Smooth muscle cell (in vitro differentiated cells): ENCODE measurements around the gene PNMA6A. TPM values are rescaled to one million over a fixed set of nuclear protein-coding genes. Genes with fewer than 3 reads are reported as not detected.
"Not testable (repeated sequence)": the region's sequence is repeated elsewhere in the genome, so short reads cannot be mapped to it uniquely, and the experiment has no call there.

ENCODE experiments used
- DNase-seq: peaks from one replicate; lab custom pipeline; 2025; ENCODE audit not compliant: unreplicated experiment; lab: John Stamatoyannopoulos, UW
- H2AFZ ChIP-seq: fragments of 200-600 bp; sonication (generic); 2 replicates; pipeline ENCODE4 v1.6.0; 2016; ENCODE audit warnings: antibody characterized with exemption, low read depth, mild to moderate bottlenecking
- H3F3A ChIP-seq: fragments of 200-600 bp; sonication (generic); 2 replicates; pipeline ENCODE4 v1.6.0; 2017; ENCODE audit warnings: antibody characterized with exemption, low read depth
- H3K27ac ChIP-seq: fragments of 200-600 bp; sonication (generic); 2 replicates; pipeline ENCODE4 v1.5.1; 2016; ENCODE audit warnings: low read depth, mild to moderate bottlenecking
- H3K27me3 ChIP-seq: fragments of 200-600 bp; sonication (generic); 2 replicates; pipeline ENCODE4 v1.6.1; 2016; ENCODE audit warnings: low read depth, mild to moderate bottlenecking
- H3K36me3 ChIP-seq: fragments of 200-600 bp; sonication (generic); 2 replicates; pipeline ENCODE4 v1.5.1; 2016; ENCODE audit warnings: low read depth
- H3K4me1 ChIP-seq: fragments of 200-600 bp; sonication (generic); 2 replicates; pipeline ENCODE4 v1.5.1; 2016; ENCODE audit warnings: low read depth
- H3K4me2 ChIP-seq: fragments of 200-600 bp; sonication (generic); 2 replicates; pipeline ENCODE4 v1.6.0; 2016; ENCODE audit warnings: mild to moderate bottlenecking
- H3K4me3 ChIP-seq: fragments of 200-600 bp; sonication (generic); 2 replicates; pipeline ENCODE4 v1.5.1; 2016; ENCODE audit warnings: mild to moderate bottlenecking
- H3K79me2 ChIP-seq: fragments of 200-600 bp; sonication (generic); 2 replicates; pipeline ENCODE4 v1.6.0; 2016; ENCODE audit warnings: low read depth, mild to moderate bottlenecking
- H3K9ac ChIP-seq: fragments of 200-600 bp; sonication (generic); 2 replicates; pipeline ENCODE4 v1.6.0; 2016; ENCODE audit warnings: low read depth
- H3K9me3 ChIP-seq: fragments of 200-600 bp; sonication (generic); replicated peaks from 2 replicates; pipeline ENCODE4 v1.5.1; 2016; ENCODE audit warnings: low read depth
- H4K20me1 ChIP-seq: fragments of 200-600 bp; sonication (generic); 2 replicates; pipeline ENCODE4 v1.6.0; 2016; ENCODE audit warnings: low read depth
- WGBS: methylation state at CpG from one replicate; pipeline ENCODE4 v1.1.7; 2016; ENCODE audit warnings: low lambda C conversion rate; 5-methylcytosine and 5-hydroxymethylcytosine counted together
- polyA plus RNA-seq: library from polyadenylated mRNA; unstranded; fragments of >200 nt; fragmentation: Nextera tagmentation; extraction: Ambion mirVana; gene quantifications from 2 replicates; pipeline ENCODE4 v1.2.1, GENCODE V29; 2016
- small RNA-seq: library from RNA; depleted of rRNA; stranded (forward); fragments of <200 nt; gene quantifications from one replicate; pipeline ENCODE3, GENCODE V24; 2014
- total RNA-seq: library from RNA; depleted of rRNA; stranded (reverse); fragments of >200 nt; gene quantifications from 2 replicates; pipeline ENCODE4 v1.2.3, GENCODE V29; 2014

Gene PNMA6A
- total and polyA plus RNA-seq, 2 experiments from 2014 or later, result 1.3 to 7.6 TPM

- DNase-seq, H3K27ac ChIP-seq, H3K4me2 ChIP-seq, H3K9ac ChIP-seq, H3F3A ChIP-seq, H4K20me1 ChIP-seq, H2AFZ ChIP-seq, H3K27me3 ChIP-seq, H3K9me3 ChIP-seq, H3K79me2 ChIP-seq, H3K4me3 ChIP-seq, H3K4me1 ChIP-seq, H3K36me3 ChIP-seq: not testable (repeated sequence)
- no CpG with 5 or more reads among the region's 2 CpGs for WGBS
Observed at GRCh38 chrX:153110735-153111134, 38.5 kb downstream of the PNMA6A start.

GRCh38 chrX:153113851-153114250, 41.6 kb downstream of the PNMA6A start:
- not testable (repeated sequence) for H4K20me1 ChIP-seq, H3F3A ChIP-seq, H3K79me2 ChIP-seq, H3K9ac ChIP-seq, H3K4me1 ChIP-seq, H3K27me3 ChIP-seq, H3K27ac ChIP-seq, H3K9me3 ChIP-seq, H3K36me3 ChIP-seq, H3K4me2 ChIP-seq, H2AFZ ChIP-seq, DNase-seq, H3K4me3 ChIP-seq
- no CpG with 5 or more reads among the region's 9 CpGs for WGBS

GRCh38 chrX:153117754-153118153, 45.5 kb downstream of the PNMA6A start:
- H3K9ac ChIP-seq, H3K9me3 ChIP-seq, H3K4me3 ChIP-seq, H3K79me2 ChIP-seq, H3K4me1 ChIP-seq, DNase-seq, H2AFZ ChIP-seq, H4K20me1 ChIP-seq, H3K4me2 ChIP-seq, H3F3A ChIP-seq, H3K27me3 ChIP-seq, H3K27ac ChIP-seq, H3K36me3 ChIP-seq: not testable (repeated sequence)
- WGBS, result no CpG with 5 or more reads among the region's 3 CpGs

GRCh38 chrX:153120230-153120629, 48.0 kb downstream of the PNMA6A start:
- not testable (repeated sequence) for H4K20me1 ChIP-seq, H3K4me3 ChIP-seq, H3F3A ChIP-seq, H3K9ac ChIP-seq, H3K4me1 ChIP-seq, H3K36me3 ChIP-seq, H2AFZ ChIP-seq, H3K9me3 ChIP-seq, DNase-seq, H3K27ac ChIP-seq, H3K27me3 ChIP-seq, H3K4me2 ChIP-seq, H3K79me2 ChIP-seq
- WGBS, result no CpG with 5 or more reads among the region's 8 CpGs

- not testable (repeated sequence) for H2AFZ ChIP-seq, H3K4me1 ChIP-seq, H3F3A ChIP-seq, H3K4me3 ChIP-seq, H3K9me3 ChIP-seq, H3K27me3 ChIP-seq, H3K9ac ChIP-seq, H3K4me2 ChIP-seq, H3K36me3 ChIP-seq, H3K27ac ChIP-seq, DNase-seq, H4K20me1 ChIP-seq, H3K79me2 ChIP-seq
- WGBS, result 95% methylated on average over 10 of the region's 14 CpGs
Observed at GRCh38 chrX:153123468-153123867, 51.2 kb downstream of the PNMA6A start.

Small RNA genes lying within 50 kb of the gene (small RNA-seq; reads per million reads assigned to genes)
- not detected for gene AC243428.1

Other genes starting within 250 kb of the PNMA6A start
- gene CETN2, start 241.7 kb upstream of the PNMA6A start, total RNA-seq, result 58.3 and 62.1 TPM in 2 replicates
- gene CETN2, start 241.7 kb upstream of the PNMA6A start, polyA plus RNA-seq, result 42.9 and 60.7 TPM in 2 replicates
- 20.5 and 20.9 TPM in 2 replicates for gene NSDHL, start 241.4 kb upstream of the PNMA6A start, total RNA-seq
- 34.1 and 36.4 TPM in 2 replicates for gene NSDHL, start 241.4 kb upstream of the PNMA6A start, polyA plus RNA-seq
- gene ZNF185, start 174.4 kb upstream of the PNMA6A start, total RNA-seq, result 11.8 and 12.3 TPM in 2 replicates
- 7.2 and 17.5 TPM in 2 replicates for gene ZNF185, start 174.4 kb upstream of the PNMA6A start, polyA plus RNA-seq
- gene PNMA5, start 78.3 kb upstream of the PNMA6A start, total RNA-seq, result not detected in 2 replicates
- not detected in 2 replicates for gene PNMA5, start 78.3 kb upstream of the PNMA6A start, polyA plus RNA-seq
- gene PNMA3, start 16.0 kb upstream of the PNMA6A start, total RNA-seq, result 1.1 and 2.8 TPM in 2 replicates
- gene PNMA3, start 16.0 kb upstream of the PNMA6A start, polyA plus RNA-seq, result 3.9 and 6.0 TPM in 2 replicates
- gene MAGEA1, start 106.8 kb downstream of the PNMA6A start, total RNA-seq, result not detected in 2 replicates
- gene MAGEA1, start 106.8 kb downstream of the PNMA6A start, polyA plus RNA-seq, result not detected in 2 replicates
- not detected in 2 replicates for gene PNMA6F, start 249.3 kb downstream of the PNMA6A start, total RNA-seq
- gene PNMA6F, start 249.3 kb downstream of the PNMA6A start, polyA plus RNA-seq, result not detected in 2 replicates